Stimulated activated CD8-positive, alpha-beta memory T cell treated with anti-CD3 and anti-CD28 coated beads, Interleukin-12 subunit alpha, Interleukin-12 subunit beta, amount 100 ng/mL, for 24 hours (primary cell): ENCODE results near the gene PPP6R1.

Experiments
- DNase-seq: peaks from one replicate; pipeline ENCODE4 v3.0.0-alpha.2; 2020; ENCODE audit errors: extremely low read depth

PPP6R1 gene

GRCh38 chr19:55257461-55258420, 1.1 kb downstream of the PPP6R1 start:
- DNase-seq, result no peak

DNA sequence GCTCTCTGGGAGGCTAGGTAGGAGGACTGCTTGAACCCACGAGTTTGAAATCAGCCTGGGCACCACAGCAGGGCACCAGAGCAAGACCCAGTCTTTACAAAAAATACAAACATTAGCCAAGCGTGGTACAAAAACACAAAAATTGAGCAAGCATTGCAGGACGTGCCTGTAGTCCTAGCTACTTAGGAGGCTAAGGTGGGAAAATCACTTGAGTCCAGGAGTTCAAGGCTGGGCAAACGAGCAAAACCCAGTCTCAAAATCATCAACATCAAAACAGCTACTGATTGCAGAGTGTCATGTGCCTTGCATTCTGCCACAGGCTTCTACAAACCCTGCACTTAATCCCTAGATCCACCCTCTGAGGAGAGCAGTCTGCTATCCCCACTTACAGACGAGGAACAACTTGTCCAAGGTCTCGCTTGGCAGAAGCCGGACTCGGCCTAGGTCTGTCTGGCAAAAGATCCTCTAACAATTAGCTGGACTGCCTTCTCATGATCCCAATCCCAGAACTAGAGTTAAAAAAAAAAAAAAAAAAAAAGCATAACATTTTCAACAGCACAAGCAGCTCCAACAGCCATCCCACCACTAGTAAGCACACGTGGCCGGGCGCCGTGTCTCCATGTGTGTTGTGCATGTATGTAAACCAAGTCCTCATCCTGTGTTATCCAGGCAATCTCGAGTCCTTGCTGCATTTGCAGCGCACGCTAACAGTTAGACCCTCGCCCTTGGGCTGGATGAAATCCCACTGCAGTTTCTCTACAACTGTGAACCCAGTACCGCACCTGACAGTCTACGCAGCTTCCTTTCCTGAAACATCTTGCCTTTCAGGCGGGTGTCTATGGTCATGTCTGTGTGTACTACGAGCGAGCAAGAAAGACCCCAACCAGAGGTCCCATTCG, 2.0 kb downstream of the PPP6R1 start:
- DNase-seq, result no peak

GRCh38 chr19:55255618-55256423, 3.0 kb downstream of the PPP6R1 start:
- peak; percentile 9 for DNase-seq

DNA sequence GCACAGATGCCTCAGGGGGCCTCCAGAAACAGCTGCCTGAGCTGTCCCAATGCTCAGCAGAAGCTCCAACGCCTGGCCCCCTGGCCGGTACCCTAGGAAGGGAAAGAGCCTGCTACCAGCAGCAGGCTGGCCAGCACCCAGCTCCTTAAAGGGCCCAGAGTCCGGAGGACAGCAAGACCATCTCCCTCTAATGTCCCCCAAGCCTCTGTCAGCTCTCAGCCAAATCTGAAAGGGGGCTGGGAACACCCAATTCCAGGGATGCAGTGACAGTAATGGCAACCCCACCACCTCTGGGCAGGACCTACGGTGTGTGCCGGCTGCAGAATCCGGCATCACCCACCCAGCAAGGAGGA, 4.2 kb downstream of the PPP6R1 start:
- no peak for DNase-seq

GRCh38 chr19:55253842-55254624, 4.8 kb downstream of the PPP6R1 start:
- DNase-seq, result peak; percentile 8

DNA sequence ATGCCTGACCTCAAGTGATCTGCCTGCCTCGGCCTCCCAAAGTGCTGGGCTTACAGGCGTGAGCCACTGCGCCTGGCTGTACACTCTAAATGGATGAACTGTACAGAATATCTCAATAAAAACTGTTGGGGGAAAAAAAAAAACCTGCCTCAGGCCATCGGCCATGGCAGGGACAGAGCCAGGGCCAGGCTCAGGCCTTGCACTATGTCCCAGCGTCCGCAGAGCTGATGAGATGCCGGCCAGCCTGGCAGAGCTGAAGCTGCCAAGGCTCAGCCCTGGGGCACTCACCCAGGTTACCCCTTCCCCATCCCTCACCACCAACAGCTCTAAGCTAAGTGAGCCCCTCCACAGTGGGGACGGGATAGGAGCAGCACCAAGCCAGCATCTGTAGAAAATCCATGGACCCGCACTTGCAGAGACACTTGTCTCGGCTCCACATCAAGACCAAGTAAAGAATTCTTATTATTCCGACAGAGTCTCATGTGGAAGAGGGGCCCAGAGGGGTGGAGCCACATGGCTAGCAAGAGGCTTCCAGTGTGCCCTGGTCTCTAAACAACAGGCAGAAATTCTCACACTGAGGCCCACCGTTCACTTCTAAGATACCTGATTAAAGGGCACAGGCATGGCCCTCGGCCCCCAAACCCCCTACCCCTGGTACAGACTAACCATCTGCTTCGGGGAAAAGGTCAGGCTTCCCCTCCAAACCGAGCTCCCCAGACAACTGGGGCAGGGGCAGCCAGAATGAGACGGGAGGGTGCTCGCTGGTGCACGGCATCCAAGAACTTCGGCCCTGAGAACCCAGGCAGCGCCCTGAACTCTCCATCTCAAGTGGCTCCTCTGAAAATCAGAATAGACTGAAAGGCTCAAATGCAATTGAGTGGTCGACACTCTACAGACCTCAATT, 5.8 kb downstream of the PPP6R1 start:
- DNase-seq, result no peak

GRCh38 chr19:55251341-55252081, 7.3 kb downstream of the PPP6R1 start:
- peak; percentile 9 for DNase-seq

GRCh38 chr19:55250262-55251036, 8.4 kb downstream of the PPP6R1 start:
- no peak for DNase-seq

GRCh38 chr19:55249841-55250240, 9.0 kb downstream of the PPP6R1 start:
- DNase-seq, result no peak

DNA sequence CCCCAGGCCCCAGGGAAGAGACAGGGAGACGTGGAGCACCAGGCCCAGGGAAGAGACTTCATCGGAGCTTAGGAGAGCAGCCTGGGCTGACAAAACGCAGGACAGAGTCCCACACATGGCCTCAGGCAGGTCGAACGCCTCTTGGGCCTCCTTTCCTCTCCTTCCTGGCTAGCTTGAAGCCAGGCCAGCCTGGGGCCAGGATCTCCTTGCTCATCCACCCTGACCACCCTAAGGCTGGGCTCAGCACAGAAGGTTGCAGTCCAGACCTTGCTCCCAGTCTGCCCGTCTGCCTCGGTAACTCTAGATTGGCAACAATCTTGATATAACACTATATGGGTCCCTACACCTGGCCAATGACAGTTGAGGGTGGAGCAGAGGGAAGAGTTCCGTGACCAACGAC, 10.1 kb downstream of the PPP6R1 start:
- no peak for DNase-seq

DNA sequence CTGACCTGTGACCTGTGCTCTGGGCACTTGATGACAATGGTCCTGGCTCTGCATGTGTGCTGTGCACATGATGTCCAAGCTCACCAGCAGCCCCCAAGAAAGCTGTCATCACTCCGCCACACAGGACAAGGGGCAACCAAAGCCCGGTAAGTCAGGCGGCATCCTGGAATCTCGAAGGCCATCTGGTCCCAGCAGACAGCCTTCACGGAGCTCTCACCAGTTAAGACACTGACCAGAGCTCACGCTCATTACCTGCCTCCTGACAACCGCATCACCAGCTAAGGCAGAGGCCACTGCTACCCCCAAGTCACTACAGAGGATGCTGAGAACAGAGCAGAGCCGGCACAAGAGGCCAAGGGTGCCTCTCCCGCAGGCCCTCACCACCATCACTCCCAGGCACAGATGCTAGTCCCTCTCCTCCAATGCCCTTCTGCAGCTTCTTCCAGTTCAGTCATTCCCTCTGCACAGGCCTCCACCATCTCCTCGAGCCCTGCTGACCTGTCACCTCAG, 10.6 kb downstream of the PPP6R1 start:
- DNase-seq, result no peak

- no peak for DNase-seq
Measured at GRCh38 chr19:55247621-55248099, 11.2 kb downstream of the PPP6R1 start.

DNA sequence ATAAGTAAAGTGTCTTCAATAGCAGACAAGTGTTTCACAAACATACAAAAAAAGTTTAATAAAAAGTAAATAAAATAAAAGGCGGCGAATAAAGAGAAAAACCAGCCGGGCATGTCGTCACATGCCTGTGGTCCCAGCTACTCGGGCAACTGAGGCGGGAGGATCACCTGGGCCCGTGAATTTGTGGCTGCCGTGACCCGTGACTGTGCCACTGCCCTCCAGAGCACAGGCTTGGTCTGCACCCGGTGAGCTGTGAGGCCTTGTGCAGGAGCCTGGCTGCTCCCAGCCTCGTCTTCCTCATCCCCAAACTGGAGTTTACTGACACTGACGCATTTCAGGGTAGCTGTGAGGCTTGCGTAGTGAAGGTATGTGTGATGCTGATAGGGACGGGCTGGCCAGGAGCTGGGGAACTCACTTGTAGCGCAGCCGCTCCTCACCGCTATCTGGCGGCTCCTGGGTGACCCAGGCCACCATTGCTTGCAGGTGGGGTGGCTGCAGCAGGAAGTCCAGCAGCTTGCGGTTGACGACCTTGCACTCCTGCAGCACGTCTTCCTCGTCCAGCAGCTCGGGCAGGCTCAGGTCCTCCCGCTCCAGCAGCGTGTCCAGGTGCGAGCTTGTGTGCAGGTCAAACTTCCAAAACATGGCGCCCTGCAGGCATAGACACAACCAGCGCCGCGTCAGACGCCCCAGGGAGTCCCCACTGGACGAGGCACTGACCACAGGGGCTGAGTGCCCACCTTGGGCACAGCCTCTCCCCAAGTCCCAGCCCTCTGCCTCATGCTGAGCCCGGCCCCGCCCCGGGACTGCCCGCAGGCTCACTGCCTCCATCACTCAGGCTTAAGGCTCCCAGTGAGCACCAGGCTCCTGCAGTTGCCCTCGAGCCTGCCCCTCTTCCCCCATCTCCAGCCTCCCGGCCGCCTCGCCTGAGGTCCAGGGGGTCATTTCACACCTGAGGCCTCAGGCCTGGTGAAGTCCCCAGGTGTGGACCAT, 12.1 kb downstream of the PPP6R1 start:
- DNase-seq, result no peak

GRCh38 chr19:55245236-55245904, 13.4 kb downstream of the PPP6R1 start:
- DNase-seq, result no peak

GRCh38 chr19:55244004-55244680, 14.7 kb downstream of the PPP6R1 start:
- no peak for DNase-seq

GRCh38 chr19:55242517-55242916, 16.3 kb downstream of the PPP6R1 start:
- no peak for DNase-seq
